Breast epithelium (tissue), 4 donors: ENCODE measurements around the gene OSGIN1. TPM values are rescaled to one million over a fixed set of nuclear protein-coding genes. Genes with fewer than 3 reads are reported as not detected.

Source experiments
- DNase-seq, 2 donors: peaks; one replicate each; pipeline ENCODE4 v3.0.0-alpha.2; 2019; ENCODE audit warnings: low spot score in 2 of 2
- H3K27ac ChIP-seq, 2 donors: fragments of 200-600 bp; sonication (generic) in 1 of 2; one replicate each; pipeline ENCODE4 v1.5.1; 2016 to 2019; ENCODE audit warnings: mild to moderate bottlenecking in 1 of 2
- H3K27me3 ChIP-seq, 2 donors: fragments of 200-600 bp; sonication (generic) in 1 of 2; one replicate each; pipeline versions ENCODE4 v1.5.1 to v1.6.0; 2017 to 2019; ENCODE audit warnings: control low read depth in 1 of 2, mild to moderate bottlenecking in 1 of 2
- H3K36me3 ChIP-seq: fragments of 200-600 bp; one replicate; pipeline ENCODE4 v1.5.1; 2019
- H3K4me1 ChIP-seq, 2 donors: fragments of 200-600 bp; sonication (generic); one replicate each; pipeline ENCODE4 v1.5.1; 2016 to 2019; ENCODE audit warnings: control low read depth in 1 of 2
- H3K4me3 ChIP-seq, 3 donors: fragments of 200-600 bp; sonication (generic); 1 replicate in 2 of 3; 2 replicates in 1 of 3; pipeline ENCODE4 v1.5.1; 2016 to 2019; ENCODE audit warnings: mild to moderate bottlenecking in 3 of 3, moderate library complexity in 2 of 3
- H3K9me3 ChIP-seq, 2 donors: fragments of 200-600 bp; sonication (generic) in 1 of 2; one replicate each; pipeline ENCODE4 v1.5.1; 2016 to 2019; ENCODE audit warnings: control low read depth in 1 of 2
- POLR2A ChIP-seq: fragments of 450-650 bp; IDR thresholded peaks from one replicate; pipeline ENCODE4 v1.6.1; 2016; ENCODE audit warnings: antibody characterized with exemption, mild to moderate bottlenecking, moderate library complexity
- POLR2AphosphoS5 ChIP-seq, 3 donors: sonication (generic); formaldehyde crosslinking; IDR thresholded peaks; one replicate each; pipeline ENCODE4 v1.6.1; 2017; ENCODE audit warnings: antibody characterized with exemption in 3 of 3
- intact Hi-C: fragments of 100-400 bp; cut with DNase I; formaldehyde crosslinking; loops from one replicate; pipeline ENCODE4 v1.15.1; 2023; ENCODE audit warnings: low total_unique reads
- total RNA-seq, 3 donors: library from RNA; depleted of rRNA; stranded (reverse); fragments of >200 nt; gene quantifications; one replicate each; pipeline ENCODE4 v1.1.0, GENCODE V29; 2016
- TF ChIP-seq, protein P1 (sequence below), 3 donors: fragments of 450-650 bp; IDR thresholded peaks; one replicate each; pipeline ENCODE4 v1.5.1; 2016 to 2017; ENCODE audit warnings: antibody characterized with exemption in 3 of 3, mild to moderate bottlenecking in 3 of 3, moderate library complexity in 3 of 3

The OSGIN1 gene
- total RNA-seq, 3 donors from 2014 or later, result 3.0 to 3.5 (median 3.3) TPM

- intact Hi-C loops, result no loop called here
- TF ChIP-seq POLR2A, result no peak
- no peak for TF ChIP-seq POLR2AphosphoS5 (IDR thresholded peaks at IDR 0.05)
- TF ChIP-seq, protein P1, sequence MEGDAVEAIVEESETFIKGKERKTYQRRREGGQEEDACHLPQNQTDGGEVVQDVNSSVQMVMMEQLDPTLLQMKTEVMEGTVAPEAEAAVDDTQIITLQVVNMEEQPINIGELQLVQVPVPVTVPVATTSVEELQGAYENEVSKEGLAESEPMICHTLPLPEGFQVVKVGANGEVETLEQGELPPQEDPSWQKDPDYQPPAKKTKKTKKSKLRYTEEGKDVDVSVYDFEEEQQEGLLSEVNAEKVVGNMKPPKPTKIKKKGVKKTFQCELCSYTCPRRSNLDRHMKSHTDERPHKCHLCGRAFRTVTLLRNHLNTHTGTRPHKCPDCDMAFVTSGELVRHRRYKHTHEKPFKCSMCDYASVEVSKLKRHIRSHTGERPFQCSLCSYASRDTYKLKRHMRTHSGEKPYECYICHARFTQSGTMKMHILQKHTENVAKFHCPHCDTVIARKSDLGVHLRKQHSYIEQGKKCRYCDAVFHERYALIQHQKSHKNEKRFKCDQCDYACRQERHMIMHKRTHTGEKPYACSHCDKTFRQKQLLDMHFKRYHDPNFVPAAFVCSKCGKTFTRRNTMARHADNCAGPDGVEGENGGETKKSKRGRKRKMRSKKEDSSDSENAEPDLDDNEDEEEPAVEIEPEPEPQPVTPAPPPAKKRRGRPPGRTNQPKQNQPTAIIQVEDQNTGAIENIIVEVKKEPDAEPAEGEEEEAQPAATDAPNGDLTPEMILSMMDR (IDR thresholded peaks at IDR 0.05), result no peak
- H3K27ac ChIP-seq, result peak overlapping the region in 1 of 2 donors; percentile 4
Observed at GRCh38 chr16:83955218-83956130, 2.4 kb downstream of the OSGIN1 start.

GRCh38 chr16:83956336-83957289 lies 3.6 kb downstream of the OSGIN1 start:
- H3K27ac ChIP-seq, result no peak overlapping the region
- no peaks in the 10 kb centered on the region for H3K27me3 ChIP-seq
- intact Hi-C loops, result no loop called here
- peaks cover 0 to 8% of the 10 kb centered on the region in 2 donors for H3K4me1 ChIP-seq
- TF ChIP-seq, protein P1 (IDR thresholded peaks at IDR 0.05), result peak; percentile 29 to 61 (median 59)
- TF ChIP-seq POLR2A, result no peak
- peak; percentile 57 to 80 for DNase-seq
- H3K9me3 ChIP-seq, result no peaks in the 10 kb centered on the region
- H3K36me3 ChIP-seq, result no peaks in the 10 kb centered on the region
- no peak overlapping the region for H3K4me3 ChIP-seq

More at GRCh38 chr16:83955218-83956130, 2.4 kb downstream of the OSGIN1 start:
- Histone ChIP-seq H3K27me3 (no peaks in the 10 kb centered on the region), H3K4me1 (peaks cover 0 to 8% of the 10 kb centered on the region in 2 donors), H3K36me3 (no peaks in the 10 kb centered on the region), H3K4me3 (no peak overlapping the region), H3K9me3 (no peaks in the 10 kb centered on the region)
- no peak for DNase-seq

- Histone ChIP-seq H3K9me3 (no peaks in the 10 kb centered on the region), H3K36me3 (no peaks in the 10 kb centered on the region), H3K4me1 (peaks cover 0 to 8% of the 10 kb centered on the region in 2 donors), H3K4me3 (no peak overlapping the region), H3K27me3 (no peaks in the 10 kb centered on the region), H3K27ac (no peak overlapping the region)
- intact Hi-C loops, result no loop called here
- TF ChIP-seq POLR2A, result no peak
- TF ChIP-seq POLR2AphosphoS5 (IDR thresholded peaks at IDR 0.05), result no peak
- TF ChIP-seq, protein P1 (IDR thresholded peaks at IDR 0.05), result no peak
- DNase-seq, result no peak
Observed at GRCh38 chr16:83957296-83957855, 4.3 kb downstream of the OSGIN1 start.

DNA sequence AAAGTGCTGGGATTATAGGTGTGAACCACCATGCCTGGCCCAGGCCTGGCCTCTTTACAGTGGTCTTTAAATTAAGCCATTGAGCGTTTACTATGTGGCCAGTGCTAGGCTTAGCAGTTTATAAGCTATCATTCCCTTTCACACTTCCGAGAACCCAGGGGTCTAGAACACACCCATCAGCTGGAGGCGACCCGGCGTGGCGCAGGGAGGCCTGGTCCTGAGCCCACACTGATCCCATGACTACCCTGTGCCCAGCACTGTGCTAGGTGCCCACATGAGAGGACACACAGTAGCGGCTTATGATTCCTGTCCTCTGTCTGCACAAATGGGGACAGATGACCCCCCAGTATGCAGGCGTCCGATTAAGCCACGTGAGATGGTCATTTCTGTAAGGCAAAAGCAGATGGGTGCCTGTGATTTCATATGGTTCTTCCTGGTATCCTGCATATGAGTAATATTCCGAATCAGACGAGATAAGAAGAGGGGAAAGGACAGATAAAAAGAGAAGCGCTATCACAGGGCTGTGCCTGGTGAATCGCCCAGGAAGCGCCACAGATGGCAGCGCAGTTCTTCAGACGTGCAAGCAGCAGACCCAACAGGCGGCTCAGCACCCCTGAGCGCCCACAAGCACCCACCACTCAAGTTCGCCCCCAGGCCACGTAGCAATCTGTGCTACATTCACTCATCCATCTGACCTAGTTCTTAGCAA lies 5.3 kb downstream of the OSGIN1 start:
- no peak overlapping the region for H3K27ac ChIP-seq
- TF ChIP-seq, protein P1 (IDR thresholded peaks at IDR 0.05), result no peak
- TF ChIP-seq POLR2A, result no peak
- TF ChIP-seq POLR2AphosphoS5 (IDR thresholded peaks at IDR 0.05), result no peak
- no peak for DNase-seq
- H3K27me3 ChIP-seq, result no peaks in the 10 kb centered on the region
- intact Hi-C loops, result no loop called here
- no peaks in the 10 kb centered on the region for H3K36me3 ChIP-seq
- H3K4me1 ChIP-seq, result peaks cover 0 to 4% of the 10 kb centered on the region in 2 donors
- no peaks in the 10 kb centered on the region for H3K9me3 ChIP-seq
- no peak overlapping the region for H3K4me3 ChIP-seq
